Omental fat pad (tissue), 4 donors: ENCODE data around the gene COL26A1. TPM values are rescaled to one million over a fixed set of nuclear protein-coding genes. Genes with fewer than 3 reads are reported as not detected.

Experiments
- ATAC-seq: fragments of 150-250 bp; one replicate; pipeline ENCODE4 v1.9.1; 2016; ENCODE audit warnings: mild to moderate bottlenecking, moderate library complexity; ENCODE audit not compliant: low FRiP score
- DNase-seq: peaks from one replicate; pipeline ENCODE4 v3.0.0-alpha.2; 2019; ENCODE audit warnings: low spot score
- CTCF ChIP-seq, 3 donors: fragments of 450-650 bp; IDR thresholded peaks; one replicate each; pipeline ENCODE4 v1.5.1; 2016 to 2017; ENCODE audit warnings: antibody characterized with exemption in 3 of 3, mild to moderate bottlenecking in 3 of 3, moderate library complexity in 2 of 3
- small RNA-seq: library from RNA; depleted of rRNA; stranded (forward); fragments of <200 nt; gene quantifications from one replicate; pipeline ENCODE3, GENCODE V24; 2016
- total RNA-seq, 4 donors: library from RNA; depleted of rRNA; stranded (reverse); fragments of >200 nt; gene quantifications; one replicate each; pipeline ENCODE4 v1.1.0, GENCODE V29; 2016

Gene COL26A1
- total RNA-seq, 4 donors from 2014 or later, result 0.37 TPM; not detected in 3

GRCh38 chr7:101605611-101606497 lies 243.2 kb downstream of the COL26A1 start:
- DNase-seq (no peak), ATAC-seq (no peak)
- no peak for TF ChIP-seq CTCF (IDR thresholded peaks at IDR 0.05)

GRCh38 chr7:101606498-101606923 lies 243.8 kb downstream of the COL26A1 start:
- ATAC-seq (no peak), DNase-seq (no peak)
- TF ChIP-seq CTCF (IDR thresholded peaks at IDR 0.05), result no peak

Small RNAs within 50 kb of the gene (small RNA-seq; reads per million reads assigned to genes)
- gene AC004965.1, result not detected

Other genes starting within 250 kb of the COL26A1 start
- gene SERPINE1, start 235.8 kb upstream of the COL26A1 start, total RNA-seq, result 100 to 1,000 TPM in 2 of 4 donors, 10 to 100 TPM in 2; 36.4 to 861 (median 118) TPM
- 10 to 100 TPM; 30.7 to 52.3 (median 36.4) TPM for gene AP1S1, start 208.4 kb upstream of the COL26A1 start, total RNA-seq
- under 1 TPM in 1 of 4 donors, not detected in 3; 0.60 TPM for gene VGF, start 197.3 kb upstream of the COL26A1 start, total RNA-seq
- under 1 TPM in 1 of 4 donors, not detected in 3; 0.09 TPM for gene NAT16, start 182.6 kb upstream of the COL26A1 start, total RNA-seq
- gene MOGAT3, start 161.8 kb upstream of the COL26A1 start, total RNA-seq, result not detected
- gene PLOD3, start 145.3 kb upstream of the COL26A1 start, total RNA-seq, result 10 to 100 TPM; 41.1 to 68.5 (median 51.6) TPM
- gene ZNHIT1, start 144.7 kb upstream of the COL26A1 start, total RNA-seq, result 100 to 1,000 TPM in 1 of 4 donors, 10 to 100 TPM in 3; 54.6 to 113 (median 77.1) TPM
- gene CLDN15, start 125.1 kb upstream of the COL26A1 start, total RNA-seq, result 100 to 1,000 TPM in 1 of 4 donors, 10 to 100 TPM in 3; 43.3 to 280 (median 60.5) TPM
- 100 to 1,000 TPM; 243 to 384 (median 344) TPM for gene FIS1, start 117.8 kb upstream of the COL26A1 start, total RNA-seq
- 10 to 100 TPM in 2 of 4 donors, 1 to 10 TPM in 2; 8.4 to 21.4 (median 12.6) TPM for gene IFT22, start 41.1 kb upstream of the COL26A1 start, total RNA-seq